Ovary (tissue), 9 donors: ENCODE measurements around the gene PHLPP2. TPM values are rescaled to one million over a fixed set of nuclear protein-coding genes. Genes with fewer than 3 reads are reported as not detected.

Experiments used
- DNase-seq, 5 donors: peaks; one replicate each; pipeline ENCODE4 v3.0.0-alpha.2; 2019 to 2020
- H3K27ac ChIP-seq, 2 donors: fragments of 200-600 bp; one replicate each; pipeline versions ENCODE4 v1.5.1 to v1.8.0; 2019 to 2022
- H3K27me3 ChIP-seq: fragments of 200-600 bp; one replicate; pipeline ENCODE4 v1.8.0; 2022
- H3K36me3 ChIP-seq: fragments of 200-600 bp; sonication (generic); one replicate; pipeline ENCODE4 v1.5.1; 2019
- H3K4me1 ChIP-seq: one replicate; pipeline ENCODE4 v1.8.1; 2013; ENCODE audit warnings: mild to moderate bottlenecking, moderate library complexity; ENCODE audit not compliant: insufficient read depth
- H3K4me3 ChIP-seq: fragments of 200-600 bp; sonication (generic); one replicate; pipeline ENCODE4 v1.5.1; 2017
- H3K9me3 ChIP-seq, 2 donors: fragments of 200-600 bp in 1 of 2; sonication (generic) in 1 of 2; one replicate each; pipeline versions ENCODE4 v1.5.1 to v1.8.1; 2013 to 2019; ENCODE audit warnings: mild to moderate bottlenecking in 1 of 2, moderate library complexity in 1 of 2
- EP300 ChIP-seq: sonication (generic); formaldehyde crosslinking; IDR thresholded peaks from one replicate; pipeline ENCODE4 v1.6.1; 2017; ENCODE audit warnings: antibody characterized with exemption
- POLR2A ChIP-seq: fragments of 450-650 bp; IDR thresholded peaks from one replicate; pipeline ENCODE4 v1.6.1; 2017; ENCODE audit warnings: antibody characterized with exemption, mild to moderate bottlenecking, moderate library complexity
- WGBS, 3 donors: extraction: QIAGEN DNeasy Blood & Tissue Kit in 1 of 3; methylation state at CpG; one replicate each; pipeline versions ENCODE4 v1.1.5 to v1.1.7; 2013 to 2017; 5-methylcytosine and 5-hydroxymethylcytosine counted together
- intact Hi-C, 4 donors: fragments of 100-400 bp; cut with DNase I; formaldehyde crosslinking; loops; one replicate each; pipeline versions ENCODE4 v1.11.0 to v1.15.1; 2022 to 2023
- polyA plus RNA-seq, 2 donors: library from polyadenylated mRNA; stranded (reverse); fragments of 200-250 nt in 1 of 2; fragments of 350-450 nt in 1 of 2; fragmentation: Illumina TruSeq in 1 of 2; extraction: RNeasy Lipid Tissue Mini Kit (QIAGEN cat#74804) in 1 of 2; gene quantifications; one replicate each; pipeline ENCODE4 v1.2.3, GENCODE V29; 2013 to 2014
- total RNA-seq, 7 donors: library from RNA; depleted of rRNA in 2 of 7; stranded (reverse); fragments of >200 nt in 2 of 7; fragmentation: NEBNext Ultra II Directional in 3 of 7; extraction: Animal tissue kit (Norgen Biotek cat#: 25700) in 3 of 7; gene quantifications; one replicate each; pipeline versions ENCODE4 v1.1.0 to v1.2.4, GENCODE V29; 2016 to 2023
- TF ChIP-seq, protein P1 (sequence below), 3 donors: fragments of 450-650 bp in 2 of 3; fragments of 200-600 bp in 1 of 3; IDR thresholded peaks; one replicate each; pipeline versions ENCODE4 v1.5.1 to v1.8.0; 2016 to 2022; ENCODE audit warnings: antibody characterized with exemption in 3 of 3, mild to moderate bottlenecking in 1 of 3
- donor health status: DM: no; HTN: no; CAD: no; lungs with moderate emphysema.
- donor health status: DM: no; HTN: no; CAD: no.
- donor health status: Bipolar disorder and iron deficiency.
- donor health status: DM: yes; HTN: yes; CAD: no.
- donor health status: DM: no; HTN: no; CAD: no.
- donor health status: DM: yes; HTN: yes; CAD: no.

The PHLPP2 gene
- total and polyA plus RNA-seq, 9 donors, result 3.5 to 19.0 (median 11.0) TPM

DNA sequence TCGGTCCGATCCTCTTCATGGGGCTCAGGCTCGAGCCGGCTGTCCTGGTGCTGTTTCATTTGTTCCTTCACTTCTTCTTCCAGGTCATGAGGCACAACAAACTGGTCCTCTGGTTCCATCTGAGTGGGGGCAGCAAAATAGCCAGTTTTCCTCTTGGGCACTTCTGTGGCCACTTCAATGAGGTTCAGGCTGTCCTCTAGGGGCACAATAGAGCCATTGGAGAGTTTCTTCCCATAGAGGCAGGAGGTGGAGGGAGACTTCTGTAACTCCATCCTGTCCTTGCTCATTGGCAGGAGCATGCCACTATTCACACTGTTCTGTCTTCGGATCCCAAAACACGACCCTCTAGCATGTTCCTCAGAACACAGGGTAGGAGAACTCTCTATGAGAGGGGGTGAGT lies 75.6 kb downstream of the PHLPP2 start:
- no peaks in the 10 kb centered on the region for H3K4me1 ChIP-seq
- H3K36me3 ChIP-seq, result no peaks in the 10 kb centered on the region
- no peaks in the 10 kb centered on the region for H3K27me3 ChIP-seq
- TF ChIP-seq, protein P1, sequence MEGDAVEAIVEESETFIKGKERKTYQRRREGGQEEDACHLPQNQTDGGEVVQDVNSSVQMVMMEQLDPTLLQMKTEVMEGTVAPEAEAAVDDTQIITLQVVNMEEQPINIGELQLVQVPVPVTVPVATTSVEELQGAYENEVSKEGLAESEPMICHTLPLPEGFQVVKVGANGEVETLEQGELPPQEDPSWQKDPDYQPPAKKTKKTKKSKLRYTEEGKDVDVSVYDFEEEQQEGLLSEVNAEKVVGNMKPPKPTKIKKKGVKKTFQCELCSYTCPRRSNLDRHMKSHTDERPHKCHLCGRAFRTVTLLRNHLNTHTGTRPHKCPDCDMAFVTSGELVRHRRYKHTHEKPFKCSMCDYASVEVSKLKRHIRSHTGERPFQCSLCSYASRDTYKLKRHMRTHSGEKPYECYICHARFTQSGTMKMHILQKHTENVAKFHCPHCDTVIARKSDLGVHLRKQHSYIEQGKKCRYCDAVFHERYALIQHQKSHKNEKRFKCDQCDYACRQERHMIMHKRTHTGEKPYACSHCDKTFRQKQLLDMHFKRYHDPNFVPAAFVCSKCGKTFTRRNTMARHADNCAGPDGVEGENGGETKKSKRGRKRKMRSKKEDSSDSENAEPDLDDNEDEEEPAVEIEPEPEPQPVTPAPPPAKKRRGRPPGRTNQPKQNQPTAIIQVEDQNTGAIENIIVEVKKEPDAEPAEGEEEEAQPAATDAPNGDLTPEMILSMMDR (IDR thresholded peaks at IDR 0.05), result no peak
- TF ChIP-seq POLR2A (no peak), EP300 (no peak)
- WGBS, 3 donors, result 78 to 95% (median 91%) methylated on average over 6 of the region's 6 CpGs
- DNase-seq, result no peak
- intact Hi-C loops, result no loop called here
- H3K9me3 ChIP-seq, result no peaks in the 10 kb centered on the region
- H3K4me3 ChIP-seq, result no peak overlapping the region
- H3K27ac ChIP-seq, result no peak overlapping the region

DNA sequence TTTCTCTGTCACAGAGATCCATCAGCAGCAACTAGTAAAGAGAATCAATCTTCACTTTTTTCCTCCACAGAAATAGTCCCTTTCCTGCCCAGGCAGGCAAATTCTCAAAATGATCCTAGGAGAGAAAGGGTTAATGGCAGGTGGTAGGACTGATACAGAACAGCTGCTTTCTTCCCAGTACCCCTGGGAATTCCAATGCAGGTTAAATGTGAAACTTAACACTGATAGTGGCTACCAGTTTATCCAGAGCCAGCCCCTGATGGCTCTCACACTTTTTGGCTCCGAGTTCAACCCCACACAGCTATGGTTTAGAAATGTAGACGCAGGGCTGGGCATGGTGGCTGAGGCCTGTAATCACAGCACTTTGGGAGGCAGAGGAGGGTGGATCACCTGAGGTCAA lies 76.3 kb downstream of the PHLPP2 start:
- DNase-seq, result no peak
- TF ChIP-seq, protein P1 (IDR thresholded peaks at IDR 0.05), result no peak
- TF ChIP-seq POLR2A, result no peak
- TF ChIP-seq EP300, result no peak
- Histone ChIP-seq H3K4me1 (no peaks in the 10 kb centered on the region), H3K36me3 (no peaks in the 10 kb centered on the region), H3K4me3 (no peak overlapping the region), H3K27ac (no peak overlapping the region), H3K27me3 (no peaks in the 10 kb centered on the region), H3K9me3 (no peaks in the 10 kb centered on the region)
- intact Hi-C loops, result no loop called here
- 78 to 79% (median 79%) methylated on average over 2 of the region's 2 CpGs for WGBS, 3 donors

DNA sequence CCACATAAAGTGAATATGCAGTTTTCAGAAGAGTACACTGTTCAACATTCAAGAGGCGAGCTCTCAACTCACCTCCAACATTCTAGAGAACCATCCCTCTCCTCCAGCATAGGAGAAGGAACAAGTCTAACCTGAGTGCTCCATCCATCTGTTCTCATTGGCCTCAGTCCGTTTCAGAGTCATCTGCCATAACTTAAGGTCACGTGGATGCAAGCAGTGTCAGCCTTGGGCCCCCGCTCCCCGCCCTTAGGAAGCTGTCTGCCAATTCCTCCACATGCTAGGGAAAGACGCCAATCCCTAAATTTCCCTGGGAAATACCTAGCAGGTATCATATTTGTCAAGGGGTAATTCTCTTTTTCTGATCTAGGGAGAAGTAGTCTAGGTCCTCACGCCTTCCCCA lies 77.1 kb downstream of the PHLPP2 start:
- no peak for TF ChIP-seq POLR2A
- no peak for TF ChIP-seq EP300
- TF ChIP-seq, protein P1 (IDR thresholded peaks at IDR 0.05), result no peak
- Histone ChIP-seq H3K4me3 (no peak overlapping the region), H3K36me3 (no peaks in the 10 kb centered on the region), H3K27me3 (no peaks in the 10 kb centered on the region), H3K9me3 (no peaks in the 10 kb centered on the region), H3K27ac (no peak overlapping the region), H3K4me1 (no peaks in the 10 kb centered on the region)
- WGBS, 3 donors, result 80 to 90% (median 81%) methylated on average over 7 of the region's 7 CpGs
- DNase-seq, result no peak
- intact Hi-C loops, result no loop called here

DNA sequence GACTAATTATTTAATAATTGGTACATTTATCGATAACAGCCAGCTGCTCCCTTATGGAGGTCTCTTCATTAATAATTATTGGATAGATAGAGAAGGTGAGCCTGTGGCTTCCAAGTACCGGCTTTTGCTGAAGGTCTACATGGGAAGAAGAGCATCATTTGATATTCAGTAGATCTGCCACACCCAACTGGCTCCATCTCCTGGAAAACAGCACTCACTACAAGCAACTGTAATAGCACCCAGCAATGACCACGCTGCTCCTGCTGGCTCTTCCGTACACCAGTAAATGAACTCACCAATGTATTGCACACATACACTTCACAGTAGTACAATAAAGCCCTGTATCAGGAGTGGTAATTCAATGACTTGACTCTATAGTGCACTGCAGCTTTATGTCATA lies 79.1 kb downstream of the PHLPP2 start:
- TF ChIP-seq, protein P1 (IDR thresholded peaks at IDR 0.05), result no peak
- TF ChIP-seq POLR2A, result no peak
- no peak for TF ChIP-seq EP300
- Histone ChIP-seq H3K36me3 (no peaks in the 10 kb centered on the region), H3K9me3 (peaks cover 0 to under 1% of the 10 kb centered on the region in 2 donors), H3K27me3 (no peaks in the 10 kb centered on the region), H3K27ac (no peak overlapping the region), H3K4me1 (no peaks in the 10 kb centered on the region), H3K4me3 (no peak overlapping the region)
- WGBS, 3 donors, result 68 to 81% (median 79%) methylated on average over 4 of the region's 4 CpGs
- DNase-seq, result no peak
- intact Hi-C loops, result no loop called here

DNA sequence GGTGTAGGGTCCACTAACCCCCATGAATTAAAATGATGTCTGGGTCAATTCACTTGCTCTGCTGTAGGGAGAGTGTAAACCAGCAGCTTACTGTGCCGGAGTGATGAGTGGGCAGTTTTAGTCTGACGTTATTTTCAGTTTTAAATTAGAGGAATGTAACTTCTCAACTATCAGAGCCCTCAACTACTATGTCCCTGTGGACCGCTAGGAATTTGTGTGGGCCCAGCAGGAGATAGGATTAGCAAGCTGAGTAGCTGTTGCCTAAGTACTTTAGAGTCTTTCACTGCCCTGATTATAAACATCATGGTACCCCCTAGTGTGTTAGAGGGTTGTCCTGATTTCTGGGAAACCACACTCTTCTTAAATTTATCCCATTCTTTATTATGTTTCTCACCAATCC lies 87.1 kb downstream of the PHLPP2 start:
- H3K4me3 ChIP-seq, result no peak overlapping the region
- H3K4me1 ChIP-seq, result peaks cover 1% of the 10 kb centered on the region
- no peaks in the 10 kb centered on the region for H3K27me3 ChIP-seq
- no peaks in the 10 kb centered on the region for H3K36me3 ChIP-seq
- 10 to 19% (median 14%) methylated on average over 3 of the region's 3 CpGs for WGBS, 3 donors
- H3K27ac ChIP-seq, result no peak overlapping the region
- no peak for DNase-seq
- intact Hi-C loops, result no loop called here
- peaks cover 0 to 4% of the 10 kb centered on the region in 2 donors for H3K9me3 ChIP-seq
- TF ChIP-seq, protein P1 (IDR thresholded peaks at IDR 0.05), result no peak
- no peak for TF ChIP-seq POLR2A
- TF ChIP-seq EP300, result no peak
